Gastroesophageal sphincter (tissue), 3 donors: ENCODE data around the gene KRTAP10-8.

Source experiments
- EP300 ChIP-seq: sonication (generic); formaldehyde crosslinking; IDR thresholded peaks from one replicate; pipeline ENCODE4 v1.6.1; 2017; ENCODE audit warnings: antibody characterized with exemption, mild to moderate bottlenecking
- POLR2A ChIP-seq, 2 donors: fragments of 450-650 bp; IDR thresholded peaks; one replicate each; pipeline ENCODE4 v1.6.1; 2017; ENCODE audit warnings: antibody characterized with exemption in 2 of 2, mild to moderate bottlenecking in 2 of 2, moderate library complexity in 1 of 2
- POLR2AphosphoS5 ChIP-seq: sonication (generic); formaldehyde crosslinking; IDR thresholded peaks from one replicate; pipeline ENCODE4 v1.6.1; 2017; ENCODE audit warnings: antibody characterized with exemption
- TF ChIP-seq, protein P1 (sequence below), 4 experiments: fragments of 200-600 bp in 2 of 4; fragments of 450-650 bp in 2 of 4; sonication (generic) in 1 of 4; IDR thresholded peaks; one replicate each; pipeline ENCODE4 v1.5.1; 2017 to 2019; ENCODE audit warnings: antibody characterized with exemption in 4 of 4, mild to moderate bottlenecking in 2 of 4, moderate library complexity in 2 of 4

DNA sequence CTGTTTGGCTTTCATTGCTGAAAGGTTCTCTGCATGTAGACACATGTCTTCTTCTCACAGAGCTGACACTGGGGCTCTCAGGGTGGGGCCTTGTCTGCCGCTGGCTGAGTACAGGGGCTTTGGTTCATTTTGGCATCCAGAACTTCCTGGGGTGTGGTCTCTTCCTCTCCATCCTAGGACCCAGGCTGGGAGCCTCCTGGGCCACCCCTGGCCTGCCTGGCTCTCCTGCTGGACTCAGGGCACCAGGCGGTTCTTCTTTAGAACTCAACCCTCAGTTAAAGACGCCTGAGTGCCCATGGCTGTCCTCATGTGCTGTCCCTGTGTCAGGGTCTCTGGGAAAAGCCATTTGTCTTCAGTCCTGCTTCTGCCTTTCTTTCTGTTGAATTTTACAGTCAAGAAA lies 26.0 kb upstream of the KRTAP10-8 start:
- TF ChIP-seq POLR2AphosphoS5 (no peak), EP300 (no peak), POLR2A (IDR thresholded peaks at IDR 0.05) (no peak)
- TF ChIP-seq, protein P1, sequence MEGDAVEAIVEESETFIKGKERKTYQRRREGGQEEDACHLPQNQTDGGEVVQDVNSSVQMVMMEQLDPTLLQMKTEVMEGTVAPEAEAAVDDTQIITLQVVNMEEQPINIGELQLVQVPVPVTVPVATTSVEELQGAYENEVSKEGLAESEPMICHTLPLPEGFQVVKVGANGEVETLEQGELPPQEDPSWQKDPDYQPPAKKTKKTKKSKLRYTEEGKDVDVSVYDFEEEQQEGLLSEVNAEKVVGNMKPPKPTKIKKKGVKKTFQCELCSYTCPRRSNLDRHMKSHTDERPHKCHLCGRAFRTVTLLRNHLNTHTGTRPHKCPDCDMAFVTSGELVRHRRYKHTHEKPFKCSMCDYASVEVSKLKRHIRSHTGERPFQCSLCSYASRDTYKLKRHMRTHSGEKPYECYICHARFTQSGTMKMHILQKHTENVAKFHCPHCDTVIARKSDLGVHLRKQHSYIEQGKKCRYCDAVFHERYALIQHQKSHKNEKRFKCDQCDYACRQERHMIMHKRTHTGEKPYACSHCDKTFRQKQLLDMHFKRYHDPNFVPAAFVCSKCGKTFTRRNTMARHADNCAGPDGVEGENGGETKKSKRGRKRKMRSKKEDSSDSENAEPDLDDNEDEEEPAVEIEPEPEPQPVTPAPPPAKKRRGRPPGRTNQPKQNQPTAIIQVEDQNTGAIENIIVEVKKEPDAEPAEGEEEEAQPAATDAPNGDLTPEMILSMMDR (IDR thresholded peaks at IDR 0.05), result no peak
